Heart right ventricle (tissue), 16 donors: ENCODE data around the gene GSTT2B. TPM values are rescaled to one million over a fixed set of nuclear protein-coding genes. Genes with fewer than 3 reads are reported as not detected.
"Not testable (repeated sequence)": the region's sequence is repeated elsewhere in the genome, so short reads cannot be mapped to it uniquely, and the experiment has no call there.

ENCODE experiments used
- ATAC-seq, 8 donors: fragments of 200-7000 bp; cut with Tn5 transposase; one replicate each; pipeline ENCODE4 v1.9.1; 2020; ENCODE audit warnings: mild to moderate bottlenecking in 8 of 8, moderate library complexity in 8 of 8, moderate number of reproducible peaks in 1 of 8
- DNase-seq, 2 donors: peaks; one replicate each; pipeline ENCODE4 v3.0.0-alpha.2; 2020
- H3K27ac ChIP-seq, 10 donors: fragments of 200-600 bp; sonication (generic) in 2 of 10; one replicate each; pipeline versions ENCODE4 v1.5.0 to v1.8.0; 2020 to 2022; ENCODE audit warnings: mild to moderate bottlenecking in 3 of 10
- H3K27me3 ChIP-seq, 7 donors: fragments of 200-600 bp; one replicate each; pipeline ENCODE4 v1.8.0; 2021 to 2022; ENCODE audit warnings: mild to moderate bottlenecking in 2 of 7
- H3K36me3 ChIP-seq, 9 donors: fragments of 200-600 bp; sonication (generic) in 1 of 9; one replicate each; pipeline versions ENCODE4 v1.5.0 to v1.8.0; 2020 to 2022; ENCODE audit warnings: mild to moderate bottlenecking in 2 of 9
- H3K4me1 ChIP-seq, 9 donors: fragments of 200-600 bp; sonication (generic) in 1 of 9; one replicate each; pipeline versions ENCODE4 v1.5.0 to v1.8.0; 2020 to 2022; ENCODE audit warnings: mild to moderate bottlenecking in 4 of 9
- H3K4me3 ChIP-seq, 10 donors: fragments of 200-600 bp; sonication (generic) in 2 of 10; one replicate each; pipeline versions ENCODE4 v1.5.0 to v1.8.0; 2020 to 2022; ENCODE audit warnings: mild to moderate bottlenecking in 7 of 10, moderate library complexity in 2 of 10
- H3K9me3 ChIP-seq, 11 donors: fragments of 200-600 bp in 10 of 11; sonication (generic) in 2 of 11; one replicate each; pipeline versions ENCODE4 v1.5.0 to v1.8.0; 2013 to 2022; ENCODE audit warnings: mild to moderate bottlenecking in 2 of 11, control low read depth in 1 of 11, moderate library complexity in 1 of 11
- CTCF ChIP-seq, 9 donors: fragments of 200-600 bp; sonication (generic) in 2 of 9; IDR thresholded peaks; one replicate each; pipeline versions ENCODE4 v1.5.0 to v1.8.0; 2021 to 2022; ENCODE audit warnings: antibody characterized with exemption in 9 of 9, mild to moderate bottlenecking in 5 of 9, moderate library complexity in 1 of 9
- WGBS, 2 donors: extraction: QIAGEN DNeasy Blood & Tissue Kit; methylation state at CpG; one replicate each; pipeline ENCODE4 v1.1.7; 2013; ENCODE audit warnings: inconsistent platforms in 1 of 2; 5-methylcytosine and 5-hydroxymethylcytosine counted together
- intact Hi-C, 10 donors: fragments of 100-400 bp; cut with DNase I; formaldehyde crosslinking; loops; one replicate each; pipeline versions ENCODE4 v1.11.1 to v1.14.2; 2022
- polyA plus RNA-seq, 2 donors: library from polyadenylated mRNA; stranded (reverse); fragments of 200-250 nt; gene quantifications; one replicate each; pipeline ENCODE4 v1.2.3, GENCODE V29; 2013
- total RNA-seq, 10 donors: library from RNA; stranded (reverse); fragmentation: NEBNext Ultra II Directional in 3 of 10; extraction: Animal tissue kit (Norgen Biotek cat#: 25700) in 3 of 10; gene quantifications; one replicate each; pipeline versions ENCODE4 v1.2.1 to v1.2.4, GENCODE V29; 2021 to 2023
- donor health status: Arrhythmogenic right ventricular cardiomyopathy.
- donor health status: ischemic (EF 13 %, LVEDD 7.1; RV severe dilation, severe dysfunction).
- donor health status: healthy with polysubstance abuse.
- donor health status: DM: no; HTN: yes; CAD: no.
- donor health status: DM: no; HTN: no; CAD: no.
- donor health status: ischemic (EF 25% LVEDD 6.9; RV normal size, moderate dysfunction).
- donor health status: ischemic (EF 25% LVEDD 5.7; RV mildly dilated, moderate dysfunction).
- donor health status: healthy.
- donor health status: DM: yes; HTN: yes; CAD: no.
- donor health status: Ischemic cardiomyopathy.
- donor health status: ischemic (EF 35%, LVEDD 5.7; RV mildly dilated, moderate dysfunction).
- donor health status: nonischemic (EF 11% LVEDD 7.7; RV severe dilation, severe dysfunction).
- donor health status: DM: yes; HTN: yes; CAD: no.
- donor health status: PGD.
- donor health status: ischemic (EF 29% LVEDD 5.4; RV normal size, mild dysfunction).
- donor health status: nonischemic (EF 23%, LVEDD 6.1; RV moderate dilation, normal function).

The GSTT2B gene
- total and polyA plus RNA-seq, 12 donors, result 1.3 to 25.4 (median 5.4) TPM

GRCh38 chr22:23956301-23956900 is 4.6 kb downstream of the GSTT2B start:
- 25 to 26% methylated on average over 12 of the region's 12 CpGs for WGBS, 2 donors
- intact Hi-C loops, result loop anchor here in 4 of 10 donors (10.0 kb wide), 2 partner anchors 92 to 218 kb away; no protein-coding TSS in a partner anchor
- H3K27me3 ChIP-seq, H3K4me1 ChIP-seq, H3K9me3 ChIP-seq, H3K4me3 ChIP-seq, H3K27ac ChIP-seq, H3K36me3 ChIP-seq: not testable (repeated sequence)
- ATAC-seq, result peak in 7 of 8 donors; percentile 59 to 78 (median 71)
- peak; percentile 69 to 88 (median 82) for TF ChIP-seq CTCF (IDR thresholded peaks at IDR 0.05)
- peak; percentile 31 to 82 for DNase-seq

- not testable (repeated sequence) for H3K27ac ChIP-seq, H3K27me3 ChIP-seq, ATAC-seq, H3K4me3 ChIP-seq, H3K4me1 ChIP-seq, H3K9me3 ChIP-seq, H3K36me3 ChIP-seq, DNase-seq
- intact Hi-C loops, result loop anchor here in 4 of 10 donors (10.0 kb wide), 2 partner anchors 91 to 219 kb away; no protein-coding TSS in a partner anchor
- 75 to 80% methylated on average over 6 to 7 of the region's 8 CpGs for WGBS, 2 donors
These were observed 5.1 kb downstream of the GSTT2B start for GRCh38 chr22:23955886-23956285.

- not testable (repeated sequence) for H3K4me1 ChIP-seq, ATAC-seq, H3K36me3 ChIP-seq, DNase-seq, H3K27me3 ChIP-seq, H3K9me3 ChIP-seq, H3K4me3 ChIP-seq, H3K27ac ChIP-seq
- 79 to 87% methylated on average over 6 of the region's 6 CpGs for WGBS, 2 donors
- intact Hi-C loops, result loop anchor here in 4 of 10 donors (10.0 kb wide), 2 partner anchors 90 to 220 kb away; no protein-coding TSS in a partner anchor
These were observed 6.0 kb downstream of the GSTT2B start for GRCh38 chr22:23954991-23955305.

- not testable (repeated sequence) for H3K27me3 ChIP-seq, H3K27ac ChIP-seq, H3K4me3 ChIP-seq, H3K9me3 ChIP-seq, ATAC-seq, H3K4me1 ChIP-seq, H3K36me3 ChIP-seq, DNase-seq
- WGBS, 2 donors, result 84 to 89% methylated on average over 8 of the region's 8 CpGs
- intact Hi-C loops, result loop anchor here in 4 of 10 donors (10.0 kb wide), 2 partner anchors 90 to 220 kb away; no protein-coding TSS in a partner anchor
These were observed 6.6 kb downstream of the GSTT2B start for GRCh38 chr22:23954193-23954990.

GRCh38 chr22:23953485-23953884 is 7.5 kb downstream of the GSTT2B start:
- H3K27me3 ChIP-seq, ATAC-seq, H3K9me3 ChIP-seq, H3K27ac ChIP-seq, H3K4me1 ChIP-seq, H3K4me3 ChIP-seq, DNase-seq, H3K36me3 ChIP-seq: not testable (repeated sequence)
- intact Hi-C loops, result loop anchor here in 4 of 10 donors (10.0 kb wide), 2 partner anchors 89 to 221 kb away; no protein-coding TSS in a partner anchor
- 67 to 69% methylated on average over 4 of the region's 4 CpGs for WGBS, 2 donors

GRCh38 chr22:23952794-23953405 is 8.1 kb downstream of the GSTT2B start:
- ATAC-seq, result peak in 1 of 8 donors; percentile 14
- 75 to 82% methylated on average over 11 of the region's 11 CpGs for WGBS, 2 donors
- intact Hi-C loops, result loop anchor here in 4 of 10 donors (10.0 kb wide), 2 partner anchors 88 to 222 kb away; no protein-coding TSS in a partner anchor

GRCh38 chr22:23951383-23951782 is 9.6 kb downstream of the GSTT2B start:
- DNase-seq, result not testable (repeated sequence)

More at GRCh38 chr22:23952794-23953405, 8.1 kb downstream of the GSTT2B start:
- not testable (repeated sequence) for H3K27me3 ChIP-seq, H3K9me3 ChIP-seq, H3K4me3 ChIP-seq, H3K36me3 ChIP-seq, H3K4me1 ChIP-seq, H3K27ac ChIP-seq, DNase-seq

GRCh38 chr22:23949764-23950163 is 11.2 kb downstream of the GSTT2B start:
- not testable (repeated sequence) for H3K27me3 ChIP-seq, DNase-seq, H3K4me3 ChIP-seq, H3K27ac ChIP-seq, H3K36me3 ChIP-seq, H3K4me1 ChIP-seq, ATAC-seq, H3K9me3 ChIP-seq
- 83 to 84% methylated on average over 16 to 17 of the region's 18 CpGs for WGBS, 2 donors
- intact Hi-C loops, result loop anchor here in 5 of 10 donors (10.0 kb wide), 3 partner anchors 45 to 225 kb away; no protein-coding TSS in a partner anchor

More at GRCh38 chr22:23951383-23951782, 9.6 kb downstream of the GSTT2B start:
- H3K27ac ChIP-seq, H3K4me3 ChIP-seq, H3K27me3 ChIP-seq, H3K9me3 ChIP-seq, H3K36me3 ChIP-seq, H3K4me1 ChIP-seq: not testable (repeated sequence)
- intact Hi-C loops, result loop anchor here in 4 of 10 donors (10.0 kb wide), 2 partner anchors 87 to 223 kb away; no protein-coding TSS in a partner anchor
- ATAC-seq, result peak in 1 of 8 donors; percentile 32
- 81 to 98% methylated on average over 2 of the region's 2 CpGs for WGBS, 2 donors

- WGBS, 2 donors, result 56 to 57% methylated on average over 3 of the region's 3 CpGs
- ATAC-seq, result not testable (repeated sequence)
- intact Hi-C loops, result loop anchor here in 1 of 10 donors (10.0 kb wide), 1 partner anchor 47 kb away; no protein-coding TSS in a partner anchor
These were observed 13.6 kb downstream of the GSTT2B start for GRCh38 chr22:23947391-23947790.

More at GRCh38 chr22:23947391-23947790, 13.6 kb downstream of the GSTT2B start:
- H3K4me1 ChIP-seq, H3K9me3 ChIP-seq, H3K27me3 ChIP-seq, H3K4me3 ChIP-seq, DNase-seq, H3K36me3 ChIP-seq, H3K27ac ChIP-seq: not testable (repeated sequence)
